PC-9 (cell line): ENCODE measurements around the gene VAV2. TPM values are rescaled to one million over a fixed set of nuclear protein-coding genes. Genes with fewer than 3 reads are reported as not detected.

Experiments
- BruUV-seq: library from RNA; stranded (reverse); fragments of 400-500 nt; replicated peaks from 2 replicates; lab custom pipeline; 2021; lab: Mats Ljungman, UMichigan
- CTCF ChIA-PET: fragments of 300-600 bp; sonication (Branson Sonifier 250); formaldehyde crosslinking; loops from one replicate; lab custom pipeline; 2022; ENCODE audit warnings: antibody characterized with exemption; lab: Charles Lee
- POLR2A ChIA-PET: fragments of 300-600 bp; sonication (Branson Sonifier 250); formaldehyde crosslinking; loops from one replicate; lab custom pipeline; 2022; ENCODE audit warnings: antibody characterized with exemption; ENCODE audit not compliant: unreplicated experiment; lab: Charles Lee
- DNase-seq, 2 experiments: peaks; one replicate each; pipeline versions ENCODE4 v3.0.0 to v3.0.0-alpha.2; 2015 to 2022; ENCODE audit warnings: mixed read lengths in 1 of 2
- H2AFZ ChIP-seq: fragments of 200-600 bp; sonication (generic); 2 replicates; pipeline ENCODE4 v1.8.1; 2017; ENCODE audit warnings: antibody characterized with exemption
- H3F3A ChIP-seq: fragments of 200-600 bp; sonication (generic); 2 replicates; pipeline ENCODE4 v1.8.1; 2017; ENCODE audit warnings: antibody characterized with exemption, mild to moderate bottlenecking, low read depth; ENCODE audit not compliant: insufficient read depth
- H3K27ac ChIP-seq: fragments of 200-600 bp; sonication (generic); 2 replicates; pipeline ENCODE4 v1.6.1; 2016; ENCODE audit warnings: mixed run types
- H3K27me3 ChIP-seq: fragments of 200-600 bp; sonication (generic); 2 replicates; pipeline ENCODE4 v1.6.1; 2016; ENCODE audit warnings: low read depth, mixed run types; ENCODE audit not compliant: insufficient read depth
- H3K36me3 ChIP-seq: fragments of 200-600 bp; sonication (generic); 2 replicates; pipeline ENCODE4 v1.6.1; 2016; ENCODE audit warnings: low read depth, mixed run types
- H3K4me1 ChIP-seq: fragments of 200-600 bp; sonication (generic); replicated peaks from 2 replicates; pipeline ENCODE4 v1.6.1; 2016; ENCODE audit warnings: mixed run types; ENCODE audit not compliant: insufficient read depth
- H3K4me2 ChIP-seq: fragments of 200-600 bp; sonication (generic); 2 replicates; pipeline ENCODE4 v1.6.1; 2017; ENCODE audit warnings: mixed run types
- H3K4me3 ChIP-seq: fragments of 200-600 bp; sonication (generic); 2 replicates; pipeline ENCODE4 v1.6.1; 2016; ENCODE audit warnings: mixed run types
- H3K79me2 ChIP-seq: fragments of 200-600 bp; sonication (generic); 2 replicates; pipeline ENCODE4 v1.6.1; 2017; ENCODE audit warnings: low read depth, mixed run types
- H3K9me2 ChIP-seq: fragments of 200-600 bp; sonication (generic); 2 replicates; pipeline ENCODE4 v1.8.1; 2017; ENCODE audit warnings: mild to moderate bottlenecking; ENCODE audit not compliant: insufficient read depth
- H3K9me3 ChIP-seq: fragments of 200-600 bp; sonication (generic); 2 replicates; pipeline ENCODE4 v1.8.1; 2016; ENCODE audit warnings: low read depth; ENCODE audit not compliant: insufficient read depth
- H4K20me1 ChIP-seq: fragments of 200-600 bp; sonication (generic); 2 replicates; pipeline ENCODE4 v1.8.1; 2017; ENCODE audit not compliant: insufficient read depth
- CTCF ChIP-seq: fragments of 200-600 bp; sonication (generic); conservative IDR thresholded peaks from 2 replicates; pipeline ENCODE4 v1.6.1; 2017; ENCODE audit warnings: mixed run types, antibody characterized with exemption, mild to moderate bottlenecking, moderate library complexity
- EZH2 ChIP-seq: fragments of 200-600 bp; sonication (generic); IDR thresholded peaks from 2 replicates; pipeline ENCODE4 v1.8.0; 2017; ENCODE audit warnings: antibody characterized with exemption, low read depth
- intact Hi-C: fragments of 100-400 bp; cut with micrococcal nuclease; formaldehyde crosslinking; loops from one replicate; pipeline ENCODE4 v1.10.0; 2022; ENCODE audit not compliant: unreplicated experiment
- total RNA-seq: library from RNA; stranded (reverse); gene quantifications from 2 replicates; pipeline ENCODE4 v1.2.3, GENCODE V29; 2021

The VAV2 gene
- total RNA-seq, 1 experiment from 2014 or later, result 36.5 TPM

- no peak overlapping the region for H3K27ac ChIP-seq
- TF ChIP-seq CTCF (no peak), EZH2 (no peak)
- H4K20me1 ChIP-seq, result no peaks in the 10 kb centered on the region
- no peaks in the 10 kb centered on the region for H3K79me2 ChIP-seq
- no peak for DNase-seq
- no peaks in the 10 kb centered on the region for H3F3A ChIP-seq
- H3K27me3 ChIP-seq, result peaks cover 33% of the 10 kb centered on the region
- no peaks in the 10 kb centered on the region for H3K4me1 ChIP-seq
- no peaks in the 10 kb centered on the region for H3K9me2 ChIP-seq
- no peak overlapping the region for H3K4me2 ChIP-seq
- ChIA-PET POLR2A (no interaction called here), CTCF (interaction anchor here (0.7 kb wide), 1 partner anchor 179 kb away, joined by 6 read pairs; no protein-coding TSS in a partner anchor)
- no peaks in the 10 kb centered on the region for H3K36me3 ChIP-seq
- intact Hi-C loops, result loop anchor here (10.0 kb wide), 1 partner anchor 231 kb away; no protein-coding TSS in a partner anchor
- no peak overlapping the region for H2AFZ ChIP-seq
- BruUV-seq, result no TSS peak
- no peaks in the 10 kb centered on the region for H3K9me3 ChIP-seq
- no peak overlapping the region for H3K4me3 ChIP-seq
These were observed 256.7 kb downstream of the VAV2 start for GRCh38 chr9:133735415-133735775.

- Histone ChIP-seq H3K9me2 (no peaks in the 10 kb centered on the region), H3K4me2 (no peak overlapping the region), H3K27me3 (peaks cover 36% of the 10 kb centered on the region), H3K9me3 (no peaks in the 10 kb centered on the region), H3K79me2 (no peaks in the 10 kb centered on the region), H3K27ac (no peak overlapping the region), H3F3A (no peaks in the 10 kb centered on the region), H2AFZ (no peak overlapping the region), H4K20me1 (no peaks in the 10 kb centered on the region), H3K4me3 (no peak overlapping the region), H3K36me3 (no peaks in the 10 kb centered on the region), H3K4me1 (no peaks in the 10 kb centered on the region)
- intact Hi-C loops, result loop anchor here (10.0 kb wide), 1 partner anchor 230 kb away; no protein-coding TSS in a partner anchor
- no TSS peak for BruUV-seq
- ChIA-PET CTCF (interaction anchor here (0.6 kb wide), 1 partner anchor 595 kb away, joined by 5 read pairs; no protein-coding TSS in a partner anchor), POLR2A (no interaction called here)
- TF ChIP-seq CTCF (no peak), EZH2 (no peak)
- no peak for DNase-seq
These were observed 257.3 kb downstream of the VAV2 start for GRCh38 chr9:133734590-133735414.

GRCh38 chr9:133733796-133734533 lies 258.2 kb downstream of the VAV2 start:
- DNase-seq, result no peak
- no peaks in the 10 kb centered on the region for H3K9me3 ChIP-seq
- no peaks in the 10 kb centered on the region for H3K79me2 ChIP-seq
- no peak overlapping the region for H3K4me2 ChIP-seq
- H3F3A ChIP-seq, result no peaks in the 10 kb centered on the region
- H2AFZ ChIP-seq, result no peak overlapping the region
- TF ChIP-seq EZH2 (no peak), CTCF (no peak)
- H3K4me1 ChIP-seq, result no peaks in the 10 kb centered on the region
- H3K9me2 ChIP-seq, result no peaks in the 10 kb centered on the region
- H3K27ac ChIP-seq, result no peak overlapping the region
- no peaks in the 10 kb centered on the region for H3K36me3 ChIP-seq
- CTCF ChIA-PET, result interaction anchor here (0.6 kb wide), 1 partner anchor 594 kb away, joined by 5 read pairs; no protein-coding TSS in a partner anchor
- BruUV-seq, result no TSS peak
- H3K4me3 ChIP-seq, result no peak overlapping the region
- H4K20me1 ChIP-seq, result no peaks in the 10 kb centered on the region
- POLR2A ChIA-PET, result no interaction called here
- peaks cover 45% of the 10 kb centered on the region for H3K27me3 ChIP-seq
- intact Hi-C loops, result loop anchor here (10.0 kb wide), 1 partner anchor 229 kb away; no protein-coding TSS in a partner anchor
